SK-MEL-5 (cell line): Measurements from ENCODE around the gene RASGRP3. TPM values are rescaled to one million over a fixed set of nuclear protein-coding genes. Genes with fewer than 3 reads are reported as not detected.

ENCODE experiments used
- DNase-seq: peaks from one replicate; pipeline ENCODE4 v3.0.0-alpha.2; 2016; ENCODE audit warnings: low read depth, low spot score
- in situ Hi-C: cut with HindIII; loops from 2 replicates; pipeline ENCODE4 v1.10.0; 2016; ENCODE audit warnings: low sequenced_read_pairs, high pct_unique_total_duplicates, low pct_unique_long_range_greater_than_20kb
- total RNA-seq: library from RNA; depleted of rRNA; stranded (reverse); fragments of >200 nt; shearing (Covaris generic); gene quantifications from 2 replicates; pipeline ENCODE4 v1.2.3, GENCODE V29; 2014

The RASGRP3 gene
- total RNA-seq, 1 experiment from 2014 or later, result 26.3 TPM

DNA sequence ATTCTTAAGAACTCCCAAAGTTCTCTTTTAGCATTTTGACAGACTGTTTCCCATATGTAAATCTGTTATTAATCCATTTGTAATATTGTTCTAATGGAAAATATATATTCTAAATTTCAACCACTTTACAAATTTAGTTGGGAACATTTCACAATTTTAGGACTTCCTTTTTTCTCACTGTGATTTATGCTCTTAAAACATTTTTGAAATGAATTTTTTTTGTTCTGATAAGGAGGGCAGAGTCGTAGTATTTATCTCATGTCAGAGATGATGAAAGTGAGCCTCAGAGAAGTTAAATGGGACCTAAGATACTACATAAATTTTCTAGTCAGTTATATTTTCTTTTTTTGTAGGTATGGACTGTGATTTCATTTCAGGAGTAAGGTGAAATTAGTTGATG, 26.6 kb downstream of the RASGRP3 start:
- no peak for DNase-seq
- in situ Hi-C loops, result no loop called here

- in situ Hi-C loops, result no loop called here
Measured at GRCh38 chr2:33505966-33506365, 29.5 kb downstream of the RASGRP3 start.

DNA sequence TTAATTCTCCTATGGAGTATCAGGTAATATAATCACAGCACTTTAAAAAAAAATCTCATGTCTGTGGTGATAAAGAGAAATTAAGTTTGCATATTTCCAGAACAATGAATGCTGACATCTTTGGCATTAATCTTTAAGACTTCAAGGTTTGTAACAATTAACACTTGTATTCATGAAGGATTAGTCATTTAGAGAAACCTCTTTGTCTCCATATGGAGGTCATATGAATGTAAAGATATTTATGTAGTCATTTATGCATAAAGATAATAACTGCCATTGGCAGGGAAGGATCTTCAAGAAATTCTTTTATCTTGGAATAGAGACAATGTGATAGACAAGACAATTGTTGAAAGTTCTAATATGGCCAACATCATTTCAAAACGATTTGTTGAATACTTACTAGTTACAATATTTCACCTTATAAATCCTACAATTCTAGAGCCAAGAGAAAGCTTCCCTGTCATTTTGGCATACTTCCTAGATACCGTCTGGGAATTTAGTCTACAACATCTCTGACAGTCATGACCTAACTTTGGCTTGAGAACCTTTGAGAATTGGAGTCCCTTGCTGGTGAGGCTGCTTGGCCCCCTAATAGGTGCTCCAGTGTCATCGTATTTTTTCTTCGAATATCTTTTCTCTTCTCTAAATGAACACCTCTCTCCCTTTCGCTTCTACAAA, 33.6 kb downstream of the RASGRP3 start:
- no peak for DNase-seq

More at GRCh38 chr2:33505966-33506365, 29.5 kb downstream of the RASGRP3 start:
- DNase-seq, result peak; percentile 94

GRCh38 chr2:33510586-33510968, 34.1 kb downstream of the RASGRP3 start:
- DNase-seq, result no peak
- in situ Hi-C loops, result no loop called here

More for the DNA sequence above, 33.6 kb downstream of the RASGRP3 start:
- in situ Hi-C loops, result no loop called here

- in situ Hi-C loops, result no loop called here
- DNase-seq, result no peak
Measured at GRCh38 chr2:33511141-33511540, 34.7 kb downstream of the RASGRP3 start.

GRCh38 chr2:33512112-33512511, 35.7 kb downstream of the RASGRP3 start:
- DNase-seq, result no peak
- in situ Hi-C loops, result no loop called here

DNA sequence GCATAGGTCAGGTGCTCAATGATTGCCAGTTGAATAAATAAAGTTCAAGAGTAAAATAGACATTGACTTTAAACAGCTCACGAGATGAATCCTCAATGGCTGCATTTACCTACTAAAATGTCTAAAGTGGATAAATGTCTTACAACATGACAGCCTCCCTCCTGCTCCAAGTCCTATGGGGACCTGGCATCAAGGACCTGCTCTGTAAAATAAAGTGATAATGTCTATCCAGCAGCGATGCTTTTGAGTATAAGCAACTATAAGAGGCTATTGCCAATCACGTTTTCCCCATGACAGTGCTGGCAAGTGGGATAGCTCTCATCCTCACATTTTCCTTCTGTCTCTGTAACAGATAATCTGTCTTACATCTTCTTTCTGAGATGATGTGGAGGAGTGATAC, 37.0 kb downstream of the RASGRP3 start:
- in situ Hi-C loops, result no loop called here
- no peak for DNase-seq

DNA sequence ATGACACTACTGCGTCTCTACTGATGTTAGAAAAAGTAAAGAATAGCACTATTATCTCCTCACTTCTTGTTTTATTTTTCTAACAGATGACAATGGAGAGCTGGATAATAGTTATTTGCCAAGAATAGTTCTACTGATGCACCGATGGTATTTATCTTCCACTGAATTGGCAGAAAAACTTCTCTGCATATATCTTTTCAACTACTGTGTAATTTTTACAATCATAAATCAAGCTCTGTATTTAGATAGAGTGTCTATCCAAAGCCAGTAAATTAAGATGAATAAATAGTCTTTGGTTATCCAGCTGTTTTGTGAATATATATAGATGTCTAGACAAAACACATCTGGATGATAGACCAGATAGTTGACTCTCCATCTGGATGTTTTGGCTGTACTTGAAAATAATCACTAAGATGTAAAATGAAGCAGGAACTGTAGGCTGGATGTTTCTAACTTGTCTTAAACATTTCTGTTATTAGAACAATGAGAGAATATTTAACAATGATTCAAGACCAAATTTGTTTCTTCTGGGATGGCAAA, 40.1 kb downstream of the RASGRP3 start:
- in situ Hi-C loops, result no loop called here
- DNase-seq, result no peak

DNA sequence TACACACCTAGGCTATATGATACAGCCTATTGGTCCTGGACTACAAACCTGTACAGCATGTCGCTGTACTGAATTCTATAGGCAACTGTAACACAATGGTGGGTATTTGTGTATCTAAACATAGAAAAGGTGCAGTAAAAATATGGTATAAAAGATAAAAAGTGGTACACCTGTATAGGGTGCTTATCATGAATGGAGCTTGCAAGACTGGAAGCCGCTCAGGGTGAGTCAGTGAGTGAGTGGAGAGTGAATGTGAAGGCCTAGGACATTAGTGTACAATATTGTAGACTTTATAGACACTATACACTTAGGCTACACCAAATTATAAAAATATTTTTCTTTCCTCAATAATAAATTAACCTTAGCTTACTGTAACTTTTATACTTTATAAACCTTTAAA, 41.8 kb downstream of the RASGRP3 start:
- in situ Hi-C loops, result no loop called here
- no peak for DNase-seq

DNA sequence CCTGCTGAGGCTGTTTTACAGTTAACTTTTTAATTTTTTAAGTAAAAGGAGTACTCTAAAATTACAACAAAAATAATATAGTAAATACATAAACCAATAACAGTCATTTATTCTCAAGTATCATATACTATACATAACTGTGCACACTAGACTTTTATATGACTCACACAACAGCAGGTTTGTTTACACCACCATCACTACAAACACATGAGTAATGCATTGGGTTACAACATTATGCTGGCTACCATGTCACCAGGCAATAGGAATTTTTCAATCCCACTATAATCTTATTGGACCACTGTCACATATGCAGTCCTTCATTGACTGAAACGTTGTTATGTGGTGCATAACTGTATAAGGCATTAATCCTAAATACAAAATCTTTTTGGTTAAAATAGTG, 42.5 kb downstream of the RASGRP3 start:
- no peak for DNase-seq
- in situ Hi-C loops, result no loop called here

DNA sequence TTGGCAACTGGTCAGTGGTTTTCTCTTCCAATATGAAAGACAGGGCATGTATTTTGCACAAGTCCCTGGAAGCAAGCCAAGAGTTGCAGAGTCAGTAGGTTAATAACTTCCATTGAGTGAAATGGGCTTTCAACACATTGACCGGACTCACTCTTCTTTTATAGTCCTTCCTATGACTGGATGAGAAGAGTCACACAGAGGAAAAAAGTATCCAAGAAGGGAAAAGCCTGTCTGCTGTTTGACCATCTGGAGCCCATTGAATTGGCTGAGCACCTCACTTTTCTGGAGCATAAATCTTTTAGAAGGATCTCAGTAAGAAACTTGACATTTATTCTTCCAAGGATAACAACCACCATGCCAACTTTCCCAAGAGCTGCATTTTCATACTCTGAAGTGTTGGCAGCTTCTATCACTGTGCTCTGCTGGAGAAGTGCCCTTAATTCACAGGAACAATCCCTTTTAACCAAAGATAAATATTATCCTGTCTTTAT, 45.4 kb downstream of the RASGRP3 start:
- in situ Hi-C loops, result no loop called here

DNA sequence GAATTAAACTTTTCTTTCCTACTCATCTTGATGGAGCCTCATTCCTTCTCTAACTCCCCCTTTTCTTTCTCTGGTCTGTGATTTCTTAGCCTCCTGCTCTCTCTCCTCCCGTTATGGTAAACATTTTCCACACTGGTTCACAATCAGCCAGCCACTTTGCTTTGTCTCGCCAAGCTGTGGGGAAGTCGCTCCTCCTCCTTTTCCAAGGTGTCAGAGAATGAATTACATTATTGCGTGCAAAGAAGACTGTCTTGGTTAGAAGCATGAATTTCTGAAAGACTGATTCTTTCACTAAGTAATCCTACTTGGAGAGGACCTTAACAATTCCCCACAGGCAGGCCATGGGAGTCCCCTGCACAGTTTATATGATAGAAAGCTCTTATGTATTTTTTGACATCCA, 46.1 kb downstream of the RASGRP3 start:
- in situ Hi-C loops, result no loop called here
- DNase-seq, result no peak

More for the DNA sequence above, 45.4 kb downstream of the RASGRP3 start:
- DNase-seq, result peak; percentile 41

DNA sequence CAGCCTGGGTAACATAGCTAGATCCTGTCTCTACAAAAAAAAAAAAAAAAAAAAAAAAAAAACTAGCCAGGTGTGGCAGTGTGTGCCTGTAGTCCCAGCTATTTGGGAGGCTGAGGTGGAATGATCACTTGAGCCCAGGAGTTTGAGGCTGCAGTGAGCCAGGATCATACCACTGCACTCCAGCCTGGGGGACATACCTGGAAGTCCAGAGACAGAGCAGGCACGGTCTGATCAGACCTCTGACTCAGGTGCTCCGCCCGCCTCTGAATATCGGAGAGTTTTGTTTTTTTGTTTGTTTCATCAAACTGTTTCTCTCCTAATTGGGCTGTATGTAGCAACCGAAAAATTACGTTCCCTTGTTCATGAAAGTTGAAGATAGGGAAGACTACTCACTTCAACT, 49.2 kb downstream of the RASGRP3 start:
- DNase-seq, result no peak
- in situ Hi-C loops, result no loop called here

- DNase-seq, result no peak
- in situ Hi-C loops, result no loop called here
Measured at GRCh38 chr2:33526132-33526531, 49.7 kb downstream of the RASGRP3 start.

DNA sequence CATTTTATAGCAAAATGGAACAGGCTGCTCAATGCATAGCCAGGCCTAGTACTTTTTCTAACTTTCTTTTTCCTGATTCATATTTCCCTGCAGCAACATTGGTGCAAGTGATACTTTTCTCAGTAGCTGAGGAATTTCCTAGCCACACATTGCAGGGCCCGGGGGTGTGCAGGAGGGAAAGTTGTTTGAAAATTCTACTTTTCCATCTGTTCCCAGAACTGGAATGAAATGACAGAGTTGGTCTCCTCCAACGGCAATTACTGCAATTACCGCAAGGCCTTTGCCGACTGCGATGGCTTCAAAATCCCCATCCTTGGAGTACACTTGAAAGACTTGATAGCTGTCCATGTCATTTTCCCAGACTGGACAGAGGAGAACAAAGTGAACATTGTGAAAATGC, 50.5 kb downstream of the RASGRP3 start:
- in situ Hi-C loops, result no loop called here
- no peak for DNase-seq

DNA sequence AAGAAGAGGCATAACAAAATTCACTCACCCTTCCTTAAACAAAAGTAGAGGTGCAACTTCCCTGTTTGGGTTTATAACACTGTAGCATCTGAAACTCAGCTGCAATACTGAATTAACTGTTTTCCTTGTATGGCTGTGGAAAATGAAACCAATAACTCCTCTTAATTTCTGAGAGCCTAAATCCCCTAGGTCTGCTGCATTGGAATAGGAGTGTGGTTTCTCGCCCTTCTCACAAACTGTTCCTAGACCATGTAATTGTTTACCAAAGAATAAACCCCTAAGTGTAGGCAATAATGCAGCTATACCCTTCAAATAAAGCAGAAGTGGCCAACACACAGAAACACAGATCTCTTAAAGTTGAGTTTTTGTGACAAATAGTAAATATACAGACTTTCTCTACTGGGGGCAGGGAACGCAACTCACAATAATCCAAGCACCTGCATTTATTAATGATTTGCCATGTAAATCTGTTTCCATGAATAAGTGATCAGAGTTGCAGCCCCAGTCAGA, 52.0 kb downstream of the RASGRP3 start:
- in situ Hi-C loops, result no loop called here
- no peak for DNase-seq

GRCh38 chr2:33529771-33530481, 53.5 kb downstream of the RASGRP3 start:
- DNase-seq, result peak; percentile 50
- in situ Hi-C loops, result no loop called here

- in situ Hi-C loops, result no loop called here
- no peak for DNase-seq
Measured at GRCh38 chr2:33530690-33531548, 54.5 kb downstream of the RASGRP3 start.
